ENCODE data around the gene ZXDC.

GRCh38 chr3:126477061-126477380 lies 1.3 kb upstream of the ZXDC start:
- TF ChIP-seq EP300 (IDR thresholded peaks at IDR 0.05) = no peak
- no peak for TF ChIP-seq CTCF (IDR thresholded peaks at IDR 0.05)
- TF ChIP-seq POLR2A (IDR thresholded peaks at IDR 0.05) = no peak

All from ovary (tissue), 3 donors.